Suprapubic skin (tissue), 4 donors: ENCODE measurements around the gene PODN.

ENCODE experiments used
- CTCF ChIP-seq, 2 donors: fragments of 200-600 bp in 1 of 2; fragments of 450-650 bp in 1 of 2; sonication (generic) in 1 of 2; IDR thresholded peaks; one replicate each; pipeline ENCODE4 v1.5.1; 2016 to 2019; ENCODE audit warnings: antibody characterized with exemption in 2 of 2, mild to moderate bottlenecking in 1 of 2, moderate library complexity in 1 of 2
- EP300 ChIP-seq: sonication (generic); formaldehyde crosslinking; IDR thresholded peaks from one replicate; pipeline ENCODE4 v1.6.1; 2017; ENCODE audit warnings: antibody characterized with exemption
- POLR2AphosphoS5 ChIP-seq, 3 donors: sonication (generic); formaldehyde crosslinking; IDR thresholded peaks; one replicate each; pipeline ENCODE4 v1.6.1; 2017; ENCODE audit warnings: antibody characterized with exemption in 3 of 3

- TF ChIP-seq POLR2AphosphoS5 (IDR thresholded peaks at IDR 0.05) (no peak), CTCF (IDR thresholded peaks at IDR 0.05) (no peak), EP300 (no peak)
Observed at GRCh38 chr1:53090227-53091147, 28.5 kb downstream of the PODN start.
